HG02759 (cell line): ENCODE measurements around the gene RBX1.

Source experiments
- ATAC-seq: cut with Tn5 transposase; IDR thresholded peaks from one replicate; pipeline ENCODE4 v1.9.1; 2021; ENCODE audit warnings: mild to moderate bottlenecking, moderate library complexity; ENCODE audit not compliant: unreplicated experiment

Gene RBX1

DNA sequence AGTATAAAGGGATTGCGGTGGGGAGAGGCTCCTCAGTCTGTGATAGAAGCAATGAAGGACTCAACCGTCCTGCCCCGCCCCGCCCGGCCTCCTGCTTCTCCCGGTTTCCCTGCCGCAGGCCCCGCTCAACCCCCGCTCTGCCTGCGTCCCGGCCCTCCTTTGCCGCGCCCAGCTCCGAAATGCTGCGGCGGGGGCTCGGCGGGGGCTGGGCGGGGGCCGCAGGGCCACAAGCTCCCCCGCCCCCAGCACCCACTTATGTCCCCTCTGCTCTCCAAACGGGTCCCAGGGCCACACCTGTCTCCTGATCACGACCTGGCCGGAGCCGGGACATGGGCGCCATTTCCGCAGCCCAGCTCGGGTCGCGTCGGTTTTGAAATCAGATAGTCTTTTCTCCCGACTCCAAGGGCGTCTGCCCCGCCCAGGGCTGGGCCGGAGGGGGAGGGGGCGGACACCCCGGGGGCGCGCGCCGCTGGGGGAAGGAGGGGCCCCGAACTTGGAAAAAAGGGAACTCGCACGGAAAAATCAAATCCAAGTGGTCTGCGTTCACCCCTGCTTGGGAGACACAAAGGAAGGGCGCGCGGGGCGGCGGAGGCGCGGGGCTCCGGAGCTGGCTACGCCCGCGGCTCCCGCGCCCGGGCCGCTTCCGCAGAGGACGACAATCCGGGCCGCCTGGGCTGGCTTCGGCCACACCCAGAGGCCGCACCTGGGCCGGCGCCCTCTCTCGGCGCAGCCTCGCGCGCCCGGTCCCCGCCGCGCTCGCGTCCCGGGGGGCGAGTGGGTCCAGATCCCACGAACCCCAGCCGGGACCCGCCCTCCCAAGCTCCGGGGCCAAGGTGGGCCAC, 70.7 kb downstream of the RBX1 start:
- peak; percentile 63 for ATAC-seq

DNA sequence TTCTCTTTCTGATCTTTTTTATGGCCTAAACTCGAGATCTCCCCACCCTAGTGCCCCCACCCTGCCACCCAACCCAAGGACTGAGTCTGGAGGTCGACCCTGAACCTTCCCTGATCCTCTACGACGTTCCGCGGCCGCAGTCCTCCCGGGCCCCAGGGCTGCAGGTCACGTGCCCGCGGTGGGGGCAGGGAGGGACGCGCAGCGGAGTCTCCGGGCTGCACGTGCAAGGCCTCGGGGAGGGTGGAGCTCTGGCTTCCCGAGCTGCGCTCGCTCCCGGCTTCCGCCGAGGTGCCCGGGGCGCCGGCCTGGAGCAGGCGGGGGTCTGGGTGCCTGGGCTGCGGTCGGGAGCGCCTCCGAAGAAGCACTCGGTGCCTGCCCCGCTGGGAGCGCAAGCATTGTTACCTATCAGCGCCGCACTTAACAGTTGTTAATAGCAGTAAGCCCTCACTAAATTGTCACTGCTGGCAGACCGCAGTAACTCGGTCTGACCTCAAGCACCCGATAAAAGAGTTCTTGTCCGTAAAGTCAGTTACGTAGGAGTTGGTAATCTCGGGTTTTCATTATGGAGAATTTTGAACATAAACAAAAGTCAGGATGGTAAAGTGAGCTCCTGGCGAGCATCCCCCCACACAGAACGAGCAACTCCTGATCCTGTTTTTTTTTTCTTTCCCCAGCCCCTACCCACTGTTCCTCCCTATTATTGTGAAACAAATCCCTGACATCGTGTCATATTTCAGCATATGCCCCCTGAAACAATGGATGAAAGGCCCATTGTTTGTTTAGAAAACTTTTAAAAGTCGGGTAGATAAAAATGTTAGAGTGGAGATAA, 71.5 kb downstream of the RBX1 start:
- peak; percentile 71 for ATAC-seq
